Stimulated activated naive CD4-positive, alpha-beta T cell treated with Interleukin-2 at 50 U/mL for 16 hours (primary cell): Measurements from ENCODE around the gene TBC1D2B.
"Not testable (repeated sequence)": the region's sequence is repeated elsewhere in the genome, so short reads cannot be mapped to it uniquely, and the experiment has no call there.

ENCODE experiments used
- DNase-seq: peaks from one replicate; lab custom pipeline; 2025; lab: John Stamatoyannopoulos, UW

Gene TBC1D2B

DNA sequence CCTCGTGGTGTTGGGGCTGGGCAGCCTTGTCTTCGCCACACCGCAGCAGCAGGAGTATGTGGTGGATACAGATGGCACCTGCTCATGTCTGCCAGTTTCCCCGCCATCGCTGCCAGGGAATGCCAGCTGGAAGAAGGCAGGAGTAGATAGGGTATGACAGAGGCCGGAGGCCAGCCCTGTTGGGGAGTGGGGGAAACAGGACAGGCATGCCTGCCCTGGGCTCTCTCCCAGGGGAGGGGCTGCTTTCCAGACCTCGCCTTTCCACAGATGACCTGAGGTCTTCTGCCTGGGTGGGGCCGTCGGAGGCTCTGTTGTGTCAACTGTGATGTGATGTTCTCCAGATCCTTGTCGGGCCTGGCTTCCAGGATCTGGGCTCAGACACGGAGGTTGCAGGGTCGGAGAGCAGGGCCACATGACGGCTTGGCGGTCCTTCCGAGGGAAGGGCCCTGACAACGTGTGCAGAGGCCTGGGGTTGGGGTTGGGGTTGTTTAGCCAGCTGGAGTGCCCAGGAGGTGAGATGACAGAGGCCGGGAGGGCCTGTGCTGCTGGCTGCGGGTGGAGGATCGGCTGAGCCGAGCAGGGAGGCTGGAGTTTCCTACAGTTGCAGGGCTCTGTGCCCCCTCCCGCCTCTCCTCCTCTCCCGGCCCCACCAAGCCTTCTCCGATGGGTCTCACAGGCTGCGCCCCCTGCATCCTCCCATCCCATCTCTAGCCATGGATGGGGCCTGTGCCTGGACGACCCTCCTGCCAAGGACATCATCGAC lies 102.0 kb downstream of the TBC1D2B start:
- DNase-seq, result no peak

DNA sequence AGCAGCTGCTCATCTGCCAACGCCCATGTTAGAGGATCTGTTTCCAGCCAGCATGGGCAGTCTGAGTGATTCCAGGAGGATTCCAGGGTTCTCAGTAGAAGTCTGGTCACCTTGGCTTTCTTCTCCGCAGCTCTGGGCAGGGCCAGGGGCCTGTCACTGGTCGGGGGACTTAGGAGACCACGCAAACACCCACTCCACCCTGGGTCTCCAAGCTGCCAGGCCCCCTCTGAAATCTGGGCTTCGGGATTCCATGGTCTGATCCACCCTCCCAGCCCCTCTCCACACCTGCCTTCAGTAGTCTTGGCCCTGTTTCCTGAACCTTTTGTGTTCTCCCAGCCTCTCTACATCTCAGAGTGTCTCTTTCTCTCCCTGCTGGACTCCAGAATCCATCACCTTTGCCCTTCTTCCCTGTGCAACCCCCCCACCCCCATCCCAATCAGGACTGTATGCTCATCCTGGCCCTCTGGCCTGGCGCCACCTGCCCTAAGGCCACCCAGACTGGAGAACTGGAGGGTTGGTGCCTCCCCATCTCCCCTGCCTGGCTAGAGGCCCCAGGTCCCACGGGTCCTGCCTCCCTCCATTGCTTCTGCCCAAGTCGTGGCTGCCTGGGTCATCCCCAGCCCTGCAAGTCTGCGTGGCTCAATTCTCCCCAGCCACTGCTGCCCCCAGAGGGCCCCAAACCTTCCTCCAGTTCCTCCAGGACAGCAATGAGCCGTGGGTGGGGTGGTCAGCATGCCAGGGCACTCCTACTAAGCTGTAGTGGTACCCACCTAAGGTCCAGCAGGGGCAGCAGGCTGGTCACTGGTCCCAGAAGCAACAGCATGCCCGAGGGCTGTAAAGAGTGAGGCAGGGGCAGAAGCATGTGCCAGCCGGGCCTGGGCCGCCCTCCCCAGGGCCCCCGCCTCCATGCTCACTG lies 102.8 kb downstream of the TBC1D2B start:
- DNase-seq, result no peak

DNA sequence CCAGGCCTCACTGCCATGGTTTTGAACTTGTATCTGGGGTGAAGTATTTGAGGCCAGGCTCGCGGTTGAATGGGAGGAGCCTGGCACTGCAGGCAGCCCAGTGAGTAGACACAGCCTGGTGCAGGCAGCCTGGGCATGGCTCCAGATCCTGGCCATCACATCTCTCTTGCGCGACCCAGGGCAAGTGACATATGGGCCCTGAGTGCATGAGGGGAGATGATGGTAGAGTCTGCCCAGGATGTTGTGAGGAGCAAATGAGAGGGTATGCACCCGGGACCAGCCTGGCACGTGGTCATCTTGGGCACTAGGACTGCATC lies 103.5 kb downstream of the TBC1D2B start:
- no peak for DNase-seq

DNA sequence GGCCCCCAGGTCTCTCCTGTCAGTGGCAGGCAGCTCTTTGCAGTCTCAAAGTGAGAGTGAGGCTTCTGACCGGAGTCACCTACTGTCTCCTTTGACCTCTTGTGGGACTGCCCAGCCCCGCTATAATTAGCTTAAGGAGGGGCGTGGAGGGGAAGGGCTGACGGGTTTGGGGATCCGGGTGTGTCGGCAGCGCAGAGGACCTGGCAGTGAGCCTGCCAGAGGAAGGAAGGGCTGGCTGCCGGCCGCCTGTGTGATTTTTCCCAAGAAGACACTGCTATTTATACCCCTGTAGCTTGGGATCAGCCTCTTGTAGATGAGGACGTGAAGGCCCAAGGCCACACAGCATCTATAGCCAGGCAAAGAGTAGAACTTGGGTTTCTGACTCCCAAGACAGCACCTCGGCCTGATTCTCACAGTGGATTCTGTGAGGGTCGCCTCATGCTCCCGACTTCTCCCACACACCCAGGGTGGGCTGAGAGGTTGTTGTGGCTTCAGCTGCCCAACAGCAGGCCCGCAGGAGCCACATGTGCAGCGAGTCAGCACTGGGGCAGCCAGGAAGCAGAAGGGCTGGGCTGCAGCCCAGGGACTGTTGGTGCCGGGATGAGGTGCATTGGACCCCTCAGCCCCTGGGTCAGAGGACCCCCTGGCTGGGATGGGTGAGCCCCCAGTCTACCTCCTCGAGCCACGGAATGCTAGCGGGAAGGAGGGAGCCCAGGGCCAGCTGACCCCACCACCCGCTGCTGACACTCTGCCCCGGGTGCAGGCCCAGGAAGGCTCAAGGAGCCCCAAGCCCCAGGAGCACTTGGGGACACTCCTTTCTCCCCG lies 104.0 kb downstream of the TBC1D2B start:
- not testable (repeated sequence) for DNase-seq

DNA sequence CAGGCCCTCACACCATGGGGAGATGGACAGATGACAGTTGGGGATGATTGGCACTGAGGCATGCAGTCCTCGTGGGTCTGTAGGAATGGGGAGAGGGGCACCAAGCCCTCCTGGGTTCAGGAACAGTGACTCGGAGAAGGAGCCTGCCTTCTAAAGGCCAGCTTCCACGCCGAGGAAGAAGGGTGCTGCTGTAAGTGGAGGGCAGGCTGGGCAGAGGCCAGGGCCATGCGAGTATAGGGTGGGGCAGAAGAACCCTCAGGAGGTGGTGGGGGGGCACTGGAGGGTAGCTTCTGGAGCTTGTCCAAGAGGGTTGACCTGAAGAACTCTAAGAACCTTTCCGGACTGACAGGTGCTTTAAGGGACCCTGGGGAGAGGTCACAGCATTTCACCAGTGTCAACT lies 104.8 kb downstream of the TBC1D2B start:
- not testable (repeated sequence) for DNase-seq

DNA sequence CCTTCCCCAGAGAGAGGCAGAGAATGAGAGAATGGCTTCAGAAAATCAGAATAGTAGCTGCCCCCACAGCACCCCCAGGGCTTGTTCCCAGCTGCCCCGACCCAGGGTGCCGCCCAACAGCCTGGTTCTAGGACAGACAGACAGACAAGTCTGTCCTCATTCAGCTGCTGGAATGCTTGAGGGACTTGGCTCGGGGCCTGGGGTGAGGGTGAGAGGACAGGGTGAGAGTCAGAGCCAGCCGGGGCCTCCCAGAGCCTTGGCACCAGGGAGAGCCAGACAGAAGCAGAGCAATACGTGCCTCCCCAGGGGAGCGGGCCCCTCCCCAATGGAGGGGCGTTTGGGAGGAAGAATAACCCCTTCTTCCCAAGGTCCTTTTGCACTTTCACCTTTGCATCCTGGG lies 105.6 kb downstream of the TBC1D2B start:
- DNase-seq, result not testable (repeated sequence)

DNA sequence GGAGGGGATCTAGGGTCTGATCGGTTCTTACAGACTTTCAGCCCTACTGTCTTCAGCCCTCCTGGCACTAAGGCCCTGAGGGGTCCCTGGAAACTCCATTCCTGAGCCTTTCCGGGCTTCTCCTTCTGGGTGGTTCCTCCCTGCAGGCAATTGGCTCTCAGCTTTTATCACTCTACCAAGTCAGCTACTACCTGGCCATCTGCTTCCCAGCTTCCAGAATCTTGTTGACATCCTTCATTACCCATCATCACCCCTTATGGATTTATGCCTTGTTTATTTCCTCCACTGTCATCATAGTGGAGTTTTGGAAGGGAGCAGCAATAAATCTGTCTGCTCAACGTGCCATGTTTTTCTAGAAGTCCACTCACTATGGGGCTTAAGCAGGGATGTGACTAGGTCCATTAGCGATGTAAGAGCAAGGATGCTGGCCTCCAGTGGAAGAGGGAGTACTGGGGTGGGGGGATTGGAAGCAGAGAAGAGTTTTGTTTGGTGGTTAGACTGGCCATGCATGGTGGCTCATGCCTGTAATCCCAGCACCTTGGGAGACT lies 106.6 kb downstream of the TBC1D2B start:
- DNase-seq, result not testable (repeated sequence)

DNA sequence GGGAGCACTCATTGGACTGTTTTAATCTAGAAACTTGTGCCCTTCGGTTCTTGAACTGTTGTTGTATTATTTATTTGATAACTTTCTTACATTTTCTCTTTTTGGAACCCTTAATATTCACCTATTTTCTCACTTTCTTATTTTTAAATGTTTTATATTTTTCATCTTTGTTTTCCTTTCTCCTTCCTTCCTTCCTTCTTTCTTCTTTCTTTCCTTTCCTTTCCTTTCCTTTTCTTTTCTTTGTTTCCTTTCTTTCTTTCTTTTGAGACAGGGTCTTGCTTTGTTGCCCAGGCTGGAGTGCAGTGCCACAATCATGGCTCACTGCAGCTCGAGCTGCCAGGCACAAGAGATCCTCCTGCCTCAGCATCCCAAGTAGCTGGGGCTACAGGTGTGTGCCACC lies 108.5 kb downstream of the TBC1D2B start:
- DNase-seq, result no peak

DNA sequence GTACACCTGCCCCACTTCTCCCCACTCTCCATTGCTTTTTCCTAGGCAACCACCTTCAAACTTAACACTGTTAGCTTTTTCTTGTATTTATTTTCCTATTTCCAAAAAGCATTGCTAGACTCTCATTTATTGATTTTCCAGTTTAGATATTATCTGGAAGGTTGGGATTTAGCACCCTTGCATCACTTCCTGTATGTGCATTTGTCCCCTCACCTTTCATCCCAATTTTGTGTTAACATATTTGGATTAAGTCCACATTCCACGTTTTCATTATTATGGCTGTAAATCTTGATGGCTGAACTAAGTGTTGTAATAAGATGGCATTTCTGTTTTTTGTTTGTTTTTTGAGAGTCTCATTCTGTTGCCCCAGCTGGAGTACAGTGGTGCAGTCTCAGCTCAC lies 109.7 kb downstream of the TBC1D2B start:
- DNase-seq, result no peak

DNA sequence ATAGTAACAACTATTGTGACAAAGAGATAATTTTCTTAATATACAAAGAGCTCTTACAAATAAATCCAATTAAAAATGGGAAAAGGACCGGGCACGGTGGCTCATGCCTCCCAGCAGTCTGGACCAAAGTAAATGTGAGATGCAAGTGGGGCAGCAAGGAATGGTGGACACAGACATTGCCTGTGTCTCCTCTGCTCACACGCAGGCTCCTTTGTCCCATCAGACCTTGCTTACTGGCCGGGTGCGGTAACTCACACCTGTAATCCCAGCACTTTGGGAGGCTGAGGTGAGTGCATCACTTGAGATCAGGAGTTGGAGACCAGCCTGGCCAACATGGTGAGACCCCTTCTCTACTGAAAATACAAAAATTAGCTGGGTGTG lies 110.3 kb downstream of the TBC1D2B start:
- DNase-seq, result not testable (repeated sequence)

DNA sequence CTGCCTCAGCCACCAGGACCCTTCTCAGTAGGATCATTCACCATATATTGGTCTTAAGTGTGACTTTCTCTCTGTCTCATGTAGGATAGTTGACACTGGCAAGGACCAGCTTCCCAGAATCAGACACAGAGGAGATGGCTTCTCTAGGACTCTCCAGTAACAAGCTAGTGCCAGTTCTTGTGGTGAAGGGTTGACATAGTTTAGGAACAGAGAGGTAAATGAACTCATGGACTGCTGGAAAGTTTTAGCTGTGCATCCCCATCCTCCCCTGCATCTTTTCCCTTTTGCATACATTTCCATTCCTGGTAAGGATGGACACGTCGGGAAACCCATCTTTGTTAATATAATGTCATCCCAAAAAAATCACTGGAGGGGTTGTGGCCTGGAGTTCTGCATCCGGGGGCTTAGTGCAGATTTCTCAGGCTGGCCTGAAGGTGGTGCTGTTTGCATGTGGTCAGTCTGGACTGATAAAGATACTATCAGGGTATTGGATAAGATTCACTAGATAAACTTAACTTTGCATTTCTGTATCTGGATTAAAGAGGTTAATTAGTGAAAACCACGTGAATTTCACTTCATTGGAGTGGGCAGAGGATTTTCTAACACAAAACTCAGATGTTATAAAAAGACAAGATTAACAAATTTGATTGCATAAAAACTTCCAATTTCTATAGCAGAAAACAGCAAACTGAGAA lies 110.8 kb downstream of the TBC1D2B start:
- peak; percentile 35 for DNase-seq

DNA sequence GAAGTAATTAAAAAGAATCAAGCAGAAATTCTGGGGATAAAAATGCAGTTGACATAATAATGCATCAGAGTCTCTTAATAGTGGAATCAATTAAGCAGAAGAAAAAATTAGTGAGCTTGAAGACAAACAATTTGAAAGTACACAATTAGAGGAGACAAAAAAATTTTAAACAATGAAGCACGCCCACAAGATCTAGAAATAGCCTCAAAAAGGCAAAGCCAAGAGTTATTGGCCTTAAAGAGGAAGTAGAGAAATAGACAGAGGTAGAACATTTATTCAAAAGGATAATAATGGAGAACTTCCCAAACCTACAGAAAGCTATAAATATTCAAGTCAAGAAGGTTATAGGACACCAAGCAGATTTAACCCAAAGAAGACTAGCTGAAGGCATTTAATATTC lies 113.3 kb downstream of the TBC1D2B start:
- no peak for DNase-seq

DNA sequence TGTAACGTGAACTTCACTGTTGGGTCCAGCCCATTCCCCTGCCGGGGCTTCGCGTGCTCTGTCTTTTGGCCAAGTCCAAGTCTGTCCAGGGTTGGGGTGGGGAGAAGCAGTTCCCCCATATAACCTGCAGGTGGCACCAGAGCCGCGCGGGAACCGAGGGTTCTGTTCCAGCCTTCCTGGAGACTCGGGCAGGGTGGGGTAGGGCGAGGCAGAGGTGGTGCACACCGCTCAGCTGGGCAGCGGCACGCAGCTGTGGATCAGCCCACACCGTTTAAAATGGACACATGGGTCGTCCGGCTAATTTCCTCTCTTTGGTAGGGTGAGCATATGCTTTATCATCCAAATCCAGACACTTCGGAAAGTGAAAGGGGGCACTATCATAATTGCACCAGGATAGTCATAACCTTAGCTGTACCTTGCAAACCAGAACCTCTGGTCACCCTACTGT lies 118.1 kb downstream of the TBC1D2B start:
- peak; percentile 63 for DNase-seq

DNA sequence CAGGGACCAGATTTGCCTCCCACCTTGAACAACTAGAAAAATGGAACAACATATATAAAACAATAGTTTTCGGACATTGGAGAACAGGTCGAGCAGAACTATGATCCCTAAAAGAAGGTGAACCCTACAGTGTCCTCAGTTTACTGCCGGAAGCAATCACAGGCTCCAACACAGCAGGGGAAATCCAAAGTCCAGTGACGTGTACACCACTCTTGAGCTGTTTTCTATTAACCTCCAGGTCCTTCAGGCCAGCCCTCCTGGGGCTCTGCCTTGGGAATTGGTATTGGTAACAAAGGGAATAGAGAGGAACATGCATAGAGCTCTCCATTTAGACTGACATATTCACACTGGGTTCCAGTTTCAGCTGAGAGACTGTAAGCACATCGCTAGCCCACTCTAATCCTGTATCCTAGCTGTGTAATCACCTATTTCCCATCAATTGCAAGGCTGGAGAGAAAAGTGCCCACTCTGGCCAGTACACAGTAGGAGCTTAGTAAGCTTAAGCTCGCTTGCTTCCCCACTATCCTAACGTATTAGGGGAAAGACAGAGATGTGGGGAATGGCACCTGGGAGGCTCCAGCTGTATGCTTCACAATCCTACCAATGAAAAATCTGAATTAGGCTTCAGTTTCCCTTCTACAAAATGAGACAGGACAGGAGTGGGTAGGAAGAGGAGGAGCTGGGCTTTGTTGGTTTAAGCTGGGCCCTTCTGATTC lies 118.6 kb downstream of the TBC1D2B start:
- DNase-seq, result not testable (repeated sequence)

DNA sequence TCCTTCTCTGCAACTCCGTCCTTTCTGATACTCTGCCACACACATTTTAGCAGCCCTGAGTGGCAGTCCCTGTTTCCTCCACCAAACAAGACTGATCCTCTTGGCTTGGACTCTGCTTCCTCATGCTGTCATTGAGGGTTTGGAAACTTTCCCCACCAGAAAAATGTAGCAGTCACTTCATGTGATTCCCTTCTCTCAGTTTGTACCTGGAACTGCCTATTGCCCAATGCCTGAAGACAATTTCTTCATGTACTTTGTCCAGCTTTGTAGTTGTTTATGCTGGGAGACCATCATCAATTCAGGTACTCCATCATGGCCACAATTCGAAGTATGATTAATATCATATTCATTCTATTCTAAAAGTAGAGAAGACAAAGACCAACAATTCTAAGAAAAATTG lies 119.5 kb downstream of the TBC1D2B start:
- not testable (repeated sequence) for DNase-seq

DNA sequence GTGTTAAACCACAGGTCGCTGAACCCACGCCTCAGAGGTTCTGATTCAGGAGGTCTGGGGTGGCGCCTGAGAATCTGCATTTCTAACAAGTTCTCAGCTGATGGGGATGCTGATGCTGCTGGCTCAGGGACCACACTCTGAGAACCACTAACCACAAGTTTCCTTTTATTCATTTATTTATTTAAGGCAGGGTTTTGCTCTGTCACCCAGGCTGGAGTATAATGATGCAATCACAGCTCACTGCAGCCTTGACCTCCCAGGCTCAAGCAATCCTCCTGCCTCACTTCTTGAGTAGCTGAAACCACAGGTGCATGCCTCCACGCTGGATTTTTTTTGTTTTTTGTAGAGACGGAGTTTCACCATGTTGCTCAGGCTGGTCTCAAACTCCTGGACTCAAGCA lies 123.6 kb downstream of the TBC1D2B start:
- DNase-seq, result peak; percentile 40

DNA sequence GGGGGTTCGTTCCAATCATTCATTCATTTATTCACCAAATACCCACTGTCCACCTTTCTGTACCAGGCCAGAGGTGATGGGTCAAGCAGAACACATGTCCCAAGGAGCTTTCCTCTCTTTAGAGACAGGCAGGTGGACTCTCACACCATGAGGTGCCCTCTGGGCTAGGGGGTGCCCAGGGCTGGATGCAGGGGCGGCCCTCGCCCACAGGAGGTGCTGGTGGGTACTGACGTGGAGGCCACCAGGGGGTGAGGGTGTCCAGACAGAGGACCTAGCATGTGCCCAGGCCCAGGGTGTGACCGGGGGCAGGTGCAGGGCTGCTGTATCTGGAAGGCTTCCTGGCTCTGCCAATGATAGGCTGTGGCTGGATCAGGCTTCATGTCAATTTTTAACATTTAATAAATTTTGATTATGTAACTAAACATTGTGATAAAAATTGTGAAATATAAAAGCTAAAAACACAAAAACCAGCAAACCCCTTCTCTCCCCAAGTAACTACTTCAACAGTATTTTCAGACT lies 124.5 kb downstream of the TBC1D2B start:
- not testable (repeated sequence) for DNase-seq

DNA sequence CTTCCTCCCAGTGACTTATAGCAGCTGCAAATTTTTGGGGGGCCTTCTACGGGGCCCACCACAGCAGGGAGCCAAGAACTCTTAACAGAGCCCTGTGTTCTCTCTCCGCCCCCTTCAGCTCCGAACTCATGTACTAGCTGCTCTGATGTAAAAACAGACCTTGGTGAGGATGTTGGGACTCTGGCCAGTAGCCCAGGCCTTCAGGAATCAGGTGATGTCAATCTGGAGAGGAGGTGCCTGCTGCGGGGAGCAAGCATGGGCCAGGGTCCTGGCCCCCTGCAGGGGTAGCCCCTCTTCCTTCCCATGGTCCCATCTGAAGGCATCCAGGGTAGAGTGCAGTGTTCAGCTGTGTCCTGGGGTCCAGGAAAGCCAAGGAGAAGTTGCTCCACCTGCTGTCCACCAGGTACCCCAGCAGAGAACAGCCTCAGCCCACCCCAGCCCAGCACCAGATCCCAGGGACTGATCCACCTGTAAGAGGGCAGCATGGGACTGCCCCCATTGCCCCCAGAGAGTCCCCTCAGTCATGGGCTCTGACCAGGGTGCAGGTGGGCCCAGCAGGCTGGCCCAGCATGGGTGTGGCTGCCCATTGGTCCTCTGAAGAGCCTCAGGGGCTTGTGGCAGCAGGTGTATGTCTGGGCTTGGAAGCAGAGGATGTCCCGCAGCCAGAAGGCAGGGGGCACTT lies 126.3 kb downstream of the TBC1D2B start:
- not testable (repeated sequence) for DNase-seq

DNA sequence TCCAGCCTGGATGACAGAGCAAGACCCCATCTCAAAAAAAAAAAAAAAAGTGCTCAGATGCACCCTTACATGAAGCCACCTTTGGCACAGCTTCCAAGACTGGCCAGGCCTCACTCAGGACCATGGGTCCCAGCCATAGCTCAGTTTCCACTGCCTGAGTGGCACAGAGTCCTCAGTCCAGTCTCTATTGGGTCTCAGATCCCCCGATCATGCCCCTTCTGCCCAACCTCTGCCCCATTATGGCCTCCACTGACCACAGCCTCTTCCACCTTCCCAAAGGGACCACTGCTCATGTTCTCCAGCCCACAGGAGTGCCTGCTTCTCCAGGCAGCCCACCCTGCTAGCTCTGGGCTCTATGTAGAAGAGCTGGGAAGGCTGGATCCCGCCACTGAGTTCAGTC lies 127.0 kb downstream of the TBC1D2B start:
- not testable (repeated sequence) for DNase-seq

DNA sequence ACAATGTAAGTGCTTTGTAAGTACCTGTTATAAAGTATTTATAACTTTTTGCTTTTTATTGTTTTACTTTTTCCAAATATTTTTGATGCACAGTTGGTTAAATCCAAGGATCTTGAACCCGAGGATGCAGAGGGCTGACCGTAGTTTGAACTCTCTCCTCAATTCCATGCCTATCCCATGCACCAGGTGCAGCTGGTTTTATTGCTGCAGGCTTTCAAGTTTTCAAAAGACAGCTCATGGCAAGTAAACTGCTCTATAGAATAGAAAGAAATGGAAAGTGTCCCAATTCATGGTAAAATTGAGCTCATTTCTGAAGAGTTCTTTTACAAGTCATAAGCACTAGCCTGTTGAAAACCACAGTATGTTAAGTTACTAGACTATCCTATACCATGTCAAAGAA lies 131.9 kb downstream of the TBC1D2B start:
- no peak for DNase-seq
